Loucy (cell line): ENCODE measurements around the gene EIF4E2.

Experiments used
- H2AFZ ChIP-seq: fragments of 200-600 bp; sonication (generic); 2 replicates; pipeline ENCODE4 v1.6.0; 2016; ENCODE audit warnings: antibody characterized with exemption, mild to moderate bottlenecking, low read length, moderate library complexity
- H3F3A ChIP-seq: fragments of 200-600 bp; 2 replicates; pipeline ENCODE4 v1.6.0; 2016; ENCODE audit warnings: antibody characterized with exemption, low read depth, mild to moderate bottlenecking
- H3K27me3 ChIP-seq: fragments of 200-600 bp; sonication (generic); 2 replicates; pipeline ENCODE4 v1.6.1; 2014; ENCODE audit warnings: low read length, mild to moderate bottlenecking; ENCODE audit not compliant: insufficient read depth, poor library complexity, severe bottlenecking
- H3K36me3 ChIP-seq: fragments of 200-600 bp; sonication (generic); 2 replicates; pipeline ENCODE4 v1.6.1; 2016; ENCODE audit warnings: low read length; ENCODE audit not compliant: insufficient read depth
- H3K4me1 ChIP-seq: fragments of 200-600 bp; sonication (generic); 2 replicates; pipeline ENCODE4 v1.5.1; 2014; ENCODE audit warnings: low read length, mild to moderate bottlenecking; ENCODE audit not compliant: insufficient read depth, poor library complexity, severe bottlenecking
- H3K4me2 ChIP-seq: fragments of 200-600 bp; sonication (generic); 2 replicates; pipeline ENCODE4 v1.6.0; 2014; ENCODE audit warnings: antibody characterized with exemption, low read length, low read depth, mild to moderate bottlenecking; ENCODE audit not compliant: poor library complexity, severe bottlenecking
- H3K4me3 ChIP-seq: fragments of 200-600 bp; sonication (generic); 2 replicates; pipeline ENCODE4 v1.5.1; 2014; ENCODE audit warnings: low read length, mild to moderate bottlenecking, mixed read lengths; ENCODE audit not compliant: poor library complexity, severe bottlenecking
- H3K79me2 ChIP-seq: fragments of 200-600 bp; sonication (generic); 2 replicates; pipeline ENCODE4 v1.6.1; 2014; ENCODE audit warnings: low read length; ENCODE audit not compliant: insufficient read depth
- H3K9ac ChIP-seq: fragments of 200-600 bp; sonication (generic); 2 replicates; pipeline ENCODE4 v1.6.0; 2014; ENCODE audit warnings: mild to moderate bottlenecking, low read depth, low read length, moderate library complexity; ENCODE audit not compliant: poor library complexity, severe bottlenecking
- H3K9me2 ChIP-seq: fragments of 200-600 bp; sonication (generic); replicated peaks from 2 replicates; pipeline ENCODE4 v1.6.1; 2016; ENCODE audit warnings: low read depth, low read length, mixed read lengths
- H3K9me3 ChIP-seq: fragments of 200-600 bp; sonication (generic); 2 replicates; pipeline ENCODE4 v1.6.1; 2014; ENCODE audit warnings: mild to moderate bottlenecking, antibody characterized with exemption, low read length, low read depth; ENCODE audit not compliant: insufficient read depth
- H4K20me1 ChIP-seq: fragments of 200-600 bp; sonication (generic); 2 replicates; pipeline ENCODE4 v1.6.0; 2014; ENCODE audit warnings: antibody characterized with exemption, low read length, mild to moderate bottlenecking; ENCODE audit not compliant: insufficient read depth, poor library complexity, severe bottlenecking
- EZH2phosphoT487 ChIP-seq: fragments of 200-600 bp; IDR thresholded peaks from 2 replicates; pipeline ENCODE4 v1.6.1; 2018; ENCODE audit warnings: antibody characterized with exemption, mild to moderate bottlenecking, moderate library complexity, borderline replicate concordance
- TF ChIP-seq, protein P1 (sequence below): fragments of 200-600 bp; sonication (generic); conservative IDR thresholded peaks from 2 replicates; pipeline ENCODE4 v1.5.1; 2014; ENCODE audit warnings: mild to moderate bottlenecking, antibody characterized with exemption, low read length

The EIF4E2 gene

DNA sequence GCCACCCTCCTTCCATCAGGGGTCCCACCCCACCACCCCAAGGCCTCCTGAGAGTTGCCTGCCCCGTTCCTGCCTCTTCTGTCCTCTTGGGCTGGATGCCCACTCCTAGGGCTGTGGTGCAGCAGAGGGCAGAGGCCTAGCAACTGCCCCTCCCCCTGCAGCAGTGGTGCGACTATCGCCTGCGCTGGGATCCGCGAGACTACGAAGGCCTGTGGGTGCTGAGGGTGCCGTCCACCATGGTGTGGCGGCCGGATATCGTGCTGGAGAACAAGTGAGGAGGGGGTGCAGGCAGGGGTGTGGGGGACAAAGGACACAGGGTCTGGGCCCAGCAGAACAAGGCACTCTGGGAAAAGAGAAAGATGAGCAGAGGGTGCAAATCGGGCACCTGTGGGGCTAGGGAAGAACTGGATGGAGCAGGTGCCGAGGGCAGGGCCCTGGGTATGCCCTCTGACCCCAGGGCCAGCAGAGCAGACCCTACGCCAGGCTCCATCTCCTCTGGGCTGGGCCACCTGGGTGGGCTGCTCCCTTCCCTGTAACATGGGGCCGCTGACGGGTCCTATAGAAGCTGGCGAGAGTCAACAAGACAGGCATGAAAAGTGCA is 9.9 kb upstream of the EIF4E2 start:
- H3K9ac ChIP-seq: no peak overlapping the region
- no peak overlapping the region for H2AFZ ChIP-seq
- H3K9me2 ChIP-seq: no peaks in the 10 kb centered on the region
- no peaks in the 10 kb centered on the region for H3K79me2 ChIP-seq
- H3F3A ChIP-seq: no peaks in the 10 kb centered on the region
- no peak overlapping the region for H3K4me2 ChIP-seq
- no peak for TF ChIP-seq EZH2phosphoT487
- TF ChIP-seq, protein P1, sequence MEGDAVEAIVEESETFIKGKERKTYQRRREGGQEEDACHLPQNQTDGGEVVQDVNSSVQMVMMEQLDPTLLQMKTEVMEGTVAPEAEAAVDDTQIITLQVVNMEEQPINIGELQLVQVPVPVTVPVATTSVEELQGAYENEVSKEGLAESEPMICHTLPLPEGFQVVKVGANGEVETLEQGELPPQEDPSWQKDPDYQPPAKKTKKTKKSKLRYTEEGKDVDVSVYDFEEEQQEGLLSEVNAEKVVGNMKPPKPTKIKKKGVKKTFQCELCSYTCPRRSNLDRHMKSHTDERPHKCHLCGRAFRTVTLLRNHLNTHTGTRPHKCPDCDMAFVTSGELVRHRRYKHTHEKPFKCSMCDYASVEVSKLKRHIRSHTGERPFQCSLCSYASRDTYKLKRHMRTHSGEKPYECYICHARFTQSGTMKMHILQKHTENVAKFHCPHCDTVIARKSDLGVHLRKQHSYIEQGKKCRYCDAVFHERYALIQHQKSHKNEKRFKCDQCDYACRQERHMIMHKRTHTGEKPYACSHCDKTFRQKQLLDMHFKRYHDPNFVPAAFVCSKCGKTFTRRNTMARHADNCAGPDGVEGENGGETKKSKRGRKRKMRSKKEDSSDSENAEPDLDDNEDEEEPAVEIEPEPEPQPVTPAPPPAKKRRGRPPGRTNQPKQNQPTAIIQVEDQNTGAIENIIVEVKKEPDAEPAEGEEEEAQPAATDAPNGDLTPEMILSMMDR: no peak
- H3K4me1 ChIP-seq: no peaks in the 10 kb centered on the region
- H4K20me1 ChIP-seq: no peaks in the 10 kb centered on the region
- H3K4me3 ChIP-seq: no peak overlapping the region
- H3K9me3 ChIP-seq: no peaks in the 10 kb centered on the region
- H3K27me3 ChIP-seq: no peaks in the 10 kb centered on the region
- H3K36me3 ChIP-seq: no peaks in the 10 kb centered on the region

DNA sequence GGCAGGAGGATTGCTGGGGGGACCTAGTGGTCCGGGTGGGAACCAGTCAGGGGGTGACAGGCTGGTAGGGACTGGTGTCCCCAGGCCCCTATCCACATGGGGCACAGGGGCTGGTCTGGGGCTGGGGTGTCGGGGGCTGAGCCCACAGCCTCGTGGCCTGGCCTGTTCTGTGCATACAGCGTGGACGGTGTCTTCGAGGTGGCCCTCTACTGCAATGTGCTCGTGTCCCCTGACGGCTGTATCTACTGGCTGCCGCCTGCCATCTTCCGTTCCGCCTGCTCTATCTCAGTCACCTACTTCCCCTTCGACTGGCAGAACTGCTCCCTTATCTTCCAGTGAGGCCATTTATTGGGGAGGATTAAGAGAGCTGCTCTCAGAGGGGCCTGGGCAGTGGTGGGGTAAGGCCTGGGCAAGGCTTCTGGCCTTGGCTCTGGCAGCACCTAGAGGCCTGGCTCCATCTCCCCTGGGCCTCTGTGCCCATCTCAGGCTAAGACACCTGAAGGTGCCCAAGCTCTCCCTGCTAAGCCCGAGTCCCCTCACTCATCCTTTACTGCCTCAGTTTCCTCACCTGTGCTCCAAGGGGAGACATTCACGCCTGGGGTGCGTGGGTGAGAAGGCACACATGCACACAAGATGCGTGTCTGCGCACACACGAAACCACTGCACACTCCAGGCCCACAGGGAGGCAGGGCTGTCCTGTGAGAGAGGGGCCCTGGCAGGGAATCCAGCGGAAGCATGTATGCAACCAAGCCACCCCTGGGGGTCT is 9.1 kb upstream of the EIF4E2 start:
- TF ChIP-seq EZH2phosphoT487: no peak
- TF ChIP-seq, protein P1: no peak
- no peaks in the 10 kb centered on the region for H4K20me1 ChIP-seq
- H3K36me3 ChIP-seq: no peaks in the 10 kb centered on the region
- H3K4me1 ChIP-seq: no peaks in the 10 kb centered on the region
- no peaks in the 10 kb centered on the region for H3K9me2 ChIP-seq
- no peak overlapping the region for H3K4me3 ChIP-seq
- no peak overlapping the region for H3K4me2 ChIP-seq
- H2AFZ ChIP-seq: no peak overlapping the region
- H3K27me3 ChIP-seq: no peaks in the 10 kb centered on the region
- no peaks in the 10 kb centered on the region for H3K9me3 ChIP-seq
- H3K79me2 ChIP-seq: no peaks in the 10 kb centered on the region
- H3K9ac ChIP-seq: no peak overlapping the region
- no peaks in the 10 kb centered on the region for H3F3A ChIP-seq

DNA sequence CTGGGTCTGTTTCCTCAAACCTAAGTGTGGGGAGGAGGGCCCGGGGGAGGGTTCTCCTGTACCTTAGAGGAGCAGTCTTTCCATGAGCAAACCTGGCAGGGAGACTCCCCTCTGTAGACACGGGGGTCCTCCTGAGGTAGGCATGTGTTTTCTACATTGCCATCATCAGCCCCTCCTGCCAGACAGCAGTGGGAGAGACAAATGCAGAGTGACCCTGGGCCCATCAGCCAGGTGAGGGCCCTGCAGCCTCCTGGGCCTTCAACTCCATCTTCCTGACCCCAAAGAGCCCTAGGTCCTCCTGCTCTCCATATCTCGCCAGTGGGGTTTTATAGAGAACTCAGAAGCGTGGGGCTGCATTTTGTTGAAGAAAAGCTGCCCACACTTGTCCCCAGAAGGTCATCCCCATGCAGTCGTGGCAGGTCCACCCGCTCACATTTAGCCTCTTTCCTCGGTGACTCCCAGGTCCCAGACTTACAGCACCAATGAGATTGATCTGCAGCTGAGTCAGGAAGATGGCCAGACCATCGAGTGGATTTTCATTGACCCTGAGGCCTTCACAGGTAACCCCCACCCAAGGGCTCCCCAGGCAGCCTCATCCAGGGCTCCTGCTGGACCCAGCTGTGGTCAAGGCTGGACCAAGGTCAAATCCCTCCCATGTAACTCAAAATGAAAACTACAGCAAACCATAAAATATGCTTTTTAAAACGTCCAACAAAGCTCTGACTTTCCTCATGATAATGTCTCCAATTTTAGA is 8.4 kb upstream of the EIF4E2 start:
- TF ChIP-seq, protein P1: no peak
- TF ChIP-seq EZH2phosphoT487: no peak
- no peak overlapping the region for H3K4me2 ChIP-seq

More for the DNA sequence above, 8.4 kb upstream of the EIF4E2 start:
- Histone ChIP-seq H3K9me3 (no peaks in the 10 kb centered on the region), H3K4me1 (no peaks in the 10 kb centered on the region), H2AFZ (no peak overlapping the region), H3K27me3 (no peaks in the 10 kb centered on the region), H3K9ac (no peak overlapping the region), H4K20me1 (peaks cover 5% of the 10 kb centered on the region), H3K9me2 (no peaks in the 10 kb centered on the region), H3K36me3 (no peaks in the 10 kb centered on the region), H3K79me2 (no peaks in the 10 kb centered on the region), H3K4me3 (no peak overlapping the region), H3F3A (no peaks in the 10 kb centered on the region)
